H9 (cell line): ENCODE measurements around the gene DHX35. TPM values are rescaled to one million over a fixed set of nuclear protein-coding genes. Genes with fewer than 3 reads are reported as not detected.

Experiments used
- DNase-seq: peaks from one replicate; pipeline ENCODE4 v3.0.0-alpha.2; 2017
- H2AFZ ChIP-seq: one replicate; pipeline ENCODE4 v1.6.1; 2013; ENCODE audit warnings: mild to moderate bottlenecking, low read length, control low read depth, moderate library complexity
- H2AK5ac ChIP-seq: 2 replicates; pipeline ENCODE4 v1.6.1; 2013; ENCODE audit warnings: low read length, control low read depth, mixed read lengths; ENCODE audit not compliant: insufficient read length
- H2BK120ac ChIP-seq: one replicate; pipeline ENCODE4 v1.6.1; 2013; ENCODE audit warnings: low read depth, mild to moderate bottlenecking, low read length, control low read depth, inconsistent platforms; ENCODE audit not compliant: poor library complexity, severe bottlenecking
- H2BK12ac ChIP-seq: 2 replicates; pipeline ENCODE4 v1.6.1; 2013; ENCODE audit warnings: low read length, control low read depth, mixed read lengths, low read depth; ENCODE audit not compliant: insufficient read length
- H2BK15ac ChIP-seq: 2 replicates; pipeline ENCODE4 v1.6.1; 2013; ENCODE audit warnings: low read depth, low read length, control low read depth
- H2BK20ac ChIP-seq: one replicate; pipeline ENCODE4 v1.6.1; 2013; ENCODE audit warnings: low read depth, mild to moderate bottlenecking, low read length, control low read depth, inconsistent platforms; ENCODE audit not compliant: poor library complexity, severe bottlenecking
- H2BK5ac ChIP-seq: 2 replicates; pipeline ENCODE4 v1.6.1; 2013; ENCODE audit warnings: low read length, control low read depth, mixed read lengths; ENCODE audit not compliant: insufficient read length
- H3K14ac ChIP-seq: 2 replicates; pipeline ENCODE4 v1.6.1; 2013; ENCODE audit warnings: low read length, control low read depth; ENCODE audit not compliant: insufficient read depth
- H3K18ac ChIP-seq: 2 replicates; pipeline ENCODE4 v1.6.1; 2013; ENCODE audit warnings: low read depth, mild to moderate bottlenecking, mixed read lengths, low read length, control low read depth; ENCODE audit not compliant: insufficient read length
- H3K23ac ChIP-seq: 2 replicates; pipeline ENCODE4 v1.6.1; 2013; ENCODE audit warnings: low read length, control low read depth, mixed read lengths, low read depth; ENCODE audit not compliant: insufficient read length
- H3K23me2 ChIP-seq: 2 replicates; pipeline ENCODE4 v1.6.1; 2013; ENCODE audit warnings: low read depth, mild to moderate bottlenecking, mixed read lengths, low read length, control low read depth; ENCODE audit not compliant: insufficient read length, poor library complexity, severe bottlenecking
- H3K27ac ChIP-seq: 2 replicates; pipeline ENCODE4 v1.5.1; 2013; ENCODE audit warnings: low read length, control low read depth, mixed read lengths, low read depth; ENCODE audit not compliant: insufficient read length
- H3K27me3 ChIP-seq: 2 replicates; pipeline ENCODE4 v1.6.1; 2013; ENCODE audit warnings: low read length, control low read depth, inconsistent platforms; ENCODE audit not compliant: insufficient read depth
- H3K4ac ChIP-seq: 2 replicates; pipeline ENCODE4 v1.6.1; 2013; ENCODE audit warnings: low read depth, mild to moderate bottlenecking, control low read depth, inconsistent platforms, low read length, moderate library complexity
- H3K4me1 ChIP-seq: 2 replicates; pipeline ENCODE4 v1.6.1; 2013; ENCODE audit warnings: low read length, control low read depth, inconsistent platforms; ENCODE audit not compliant: insufficient read depth
- H3K4me2 ChIP-seq: 2 replicates; pipeline ENCODE4 v1.6.1; 2013; ENCODE audit warnings: low read length, control low read depth, mixed read lengths; ENCODE audit not compliant: insufficient read length, insufficient read depth
- H3K56ac ChIP-seq: 2 replicates; pipeline ENCODE4 v1.6.1; 2013; ENCODE audit warnings: low read depth, mild to moderate bottlenecking, mixed read lengths, low read length, control low read depth; ENCODE audit not compliant: insufficient read length
- H3K79me1 ChIP-seq: 2 replicates; pipeline ENCODE4 v1.6.1; 2013; ENCODE audit warnings: low read depth, mild to moderate bottlenecking, moderate library complexity, low read length, control low read depth, inconsistent platforms; ENCODE audit not compliant: insufficient read depth, poor library complexity, severe bottlenecking
- H3K79me2 ChIP-seq: 2 replicates; pipeline ENCODE4 v1.6.1; 2013; ENCODE audit warnings: low read length, control low read depth, inconsistent platforms; ENCODE audit not compliant: insufficient read depth
- H3K9ac ChIP-seq: 2 replicates; pipeline ENCODE4 v1.6.1; 2013; ENCODE audit warnings: low read length, control low read depth, mixed read lengths; ENCODE audit not compliant: insufficient read length; ENCODE audit errors: extremely low read depth
- H3K9me3 ChIP-seq: one replicate; pipeline ENCODE4 v1.6.1; 2013; ENCODE audit warnings: low read depth, low read length, inconsistent platforms; ENCODE audit not compliant: control insufficient read depth
- H3T11ph ChIP-seq: one replicate; pipeline ENCODE4 v1.6.1; 2013; ENCODE audit warnings: mild to moderate bottlenecking, low read length, control low read depth, inconsistent platforms
- H4K20me1 ChIP-seq: one replicate; pipeline ENCODE4 v1.6.1; 2013; ENCODE audit not compliant: control insufficient read depth, insufficient read length, insufficient read depth
- H4K5ac ChIP-seq: 2 replicates; pipeline ENCODE4 v1.6.1; 2013; ENCODE audit warnings: low read depth, mild to moderate bottlenecking, mixed read lengths, low read length, control low read depth; ENCODE audit not compliant: insufficient read length
- H4K8ac ChIP-seq: replicated peaks from 2 replicates; pipeline ENCODE4 v1.6.1; 2013; ENCODE audit warnings: low read length, control low read depth, mixed read lengths, low read depth; ENCODE audit not compliant: insufficient read length
- H4K91ac ChIP-seq: 2 replicates; pipeline ENCODE4 v1.6.1; 2013; ENCODE audit warnings: low read depth, mild to moderate bottlenecking, moderate library complexity, mixed read lengths, low read length, control low read depth; ENCODE audit not compliant: insufficient read length
- H3K27ac Mint-ChIP-seq, 3 experiments: 2 replicates in 2 of 3; 3 replicates in 1 of 3; pipeline ENCODE4 v1.8.0; 2020 to 2021; ENCODE audit warnings: mixed read lengths in 3 of 3, mild to moderate bottlenecking in 1 of 3, moderate library complexity in 1 of 3
- H3K27me3 Mint-ChIP-seq: 2 replicates; pipeline ENCODE4 v1.8.0; 2021; ENCODE audit warnings: low read depth, mild to moderate bottlenecking, moderate library complexity, mixed read lengths
- H3K36me3 Mint-ChIP-seq, 3 experiments: 2 replicates in 2 of 3; 3 replicates in 1 of 3; pipeline ENCODE4 v1.8.0; 2020 to 2021; ENCODE audit warnings: low read depth in 3 of 3, mixed read lengths in 3 of 3; ENCODE audit not compliant: insufficient read depth in 1 of 3
- H3K4me1 Mint-ChIP-seq, 2 experiments: 2 replicates each; pipeline ENCODE4 v1.8.0; 2020; ENCODE audit warnings: mixed read lengths in 2 of 2
- H3K4me3 Mint-ChIP-seq, 2 experiments: 2 replicates in 1 of 2; 3 replicates in 1 of 2; pipeline ENCODE4 v1.8.0; 2020 to 2021; ENCODE audit warnings: mild to moderate bottlenecking in 2 of 2, mixed read lengths in 2 of 2, moderate library complexity in 1 of 2
- H3K9me3 Mint-ChIP-seq, 2 experiments: 2 replicates in 1 of 2; 3 replicates in 1 of 2; pipeline ENCODE4 v1.8.0; 2020; ENCODE audit warnings: mild to moderate bottlenecking in 2 of 2, mixed read lengths in 2 of 2, moderate library complexity in 1 of 2
- CTCF ChIP-seq: fragments of 200-600 bp; sonication (generic); conservative IDR thresholded peaks from 3 replicates; pipeline ENCODE4 v1.8.0; 2021; ENCODE audit warnings: antibody characterized with exemption, mild to moderate bottlenecking
- WGBS: extraction: QIAGEN DNeasy Blood & Tissue Kit; methylation state at CpG from one replicate; pipeline ENCODE4 v1.1.7; 2013; ENCODE audit warnings: missing lambda C conversion rate, low lambda C conversion rate, mixed read lengths; ENCODE audit not compliant: insufficient read length; ENCODE audit errors: extremely low coverage; 5-methylcytosine and 5-hydroxymethylcytosine counted together
- total RNA-seq: library from RNA; stranded (reverse); gene quantifications from 2 replicates; pipeline ENCODE4 v1.2.1, GENCODE V29; 2021

The DHX35 gene
- total RNA-seq, 1 experiment from 2014 or later = 14.4 TPM

GRCh38 chr20:39072132-39072531, 110.0 kb downstream of the DHX35 start:
- WGBS = no CpG with 5 or more reads among the region's 11 CpGs
- Histone ChIP-seq H2BK120ac (no peak overlapping the region), H3K23ac (no peak overlapping the region), H4K20me1 (no peaks in the 10 kb centered on the region), H3T11ph (no peak overlapping the region), H2AFZ (no peak overlapping the region), H3K14ac (no peak overlapping the region), H2BK5ac (no peak overlapping the region), H2BK12ac (no peak overlapping the region), H2BK15ac (no peak overlapping the region), H2AK5ac (no peak overlapping the region), H3K9me3 (no peaks in the 10 kb centered on the region), H3K27me3 (no peaks in the 10 kb centered on the region), H4K5ac (no peak overlapping the region), H3K27ac (no peak overlapping the region), H3K23me2 (no peaks in the 10 kb centered on the region), H3K18ac (no peak overlapping the region), H4K91ac (no peak overlapping the region), H3K79me2 (no peaks in the 10 kb centered on the region), H4K8ac (no peak overlapping the region), H3K4me2 (no peak overlapping the region), H3K56ac (no peak overlapping the region), H3K79me1 (no peaks in the 10 kb centered on the region), H3K4me1 (no peaks in the 10 kb centered on the region), H2BK20ac (no peak overlapping the region), H3K4ac (no peak overlapping the region), H3K9ac (no peak overlapping the region)
- peaks cover 19% of the 10 kb centered on the region for H3K27me3 Mint-ChIP-seq
- H3K4me1 Mint-ChIP-seq = peaks cover 6 to 7% of the 10 kb centered on the region in 2 experiments
- TF ChIP-seq CTCF = no peak
- no peak for DNase-seq
- no peak overlapping the region for H3K4me3 Mint-ChIP-seq
- H3K36me3 Mint-ChIP-seq = no peaks in the 10 kb centered on the region
- no peak overlapping the region for H3K27ac Mint-ChIP-seq
- no peaks in the 10 kb centered on the region for H3K9me3 Mint-ChIP-seq
